OCI-LY1 (cell line): ENCODE results near the gene TSC22D4.
"Not testable (repeated sequence)": the region's sequence is repeated elsewhere in the genome, so short reads cannot be mapped to it uniquely, and the experiment has no call there.

Experiments used
- EZH2 ChIP-seq: fragments of 200-600 bp; sonication (generic), shearing (Covaris generic); IDR thresholded peaks from 2 replicates; pipeline ENCODE4 v1.8.0; 2017; ENCODE audit warnings: borderline replicate concordance, mixed run types, mild to moderate bottlenecking, antibody characterized with exemption, low read length, moderate library complexity, mixed read lengths
- TF ChIP-seq, protein P1 (sequence below): fragments of 200-600 bp; sonication (generic), shearing (Covaris generic); IDR thresholded peaks from 2 replicates; pipeline ENCODE4 v1.5.1; 2017; ENCODE audit warnings: mild to moderate bottlenecking, antibody characterized with exemption, low read length, moderate library complexity, mixed read lengths

DNA sequence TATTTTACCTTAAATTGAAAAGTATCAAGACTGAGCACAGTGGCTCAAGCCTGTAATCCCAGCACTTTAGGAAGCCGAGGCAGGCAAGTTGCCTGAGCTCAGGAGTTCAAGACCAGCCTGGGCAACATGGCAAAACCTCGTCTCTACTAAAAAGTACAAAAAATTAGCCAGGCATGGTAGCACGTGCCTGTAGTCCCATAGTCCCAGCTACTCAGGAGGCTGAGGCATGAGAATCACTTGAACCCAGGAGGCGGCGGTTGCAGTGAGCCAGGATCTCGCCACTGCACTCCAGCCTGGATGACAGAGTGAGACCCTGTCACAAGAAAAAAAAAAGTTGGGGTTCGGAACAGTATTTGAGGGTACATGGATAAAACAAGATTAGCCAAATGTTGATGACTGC lies 39.8 kb downstream of the TSC22D4 start:
- TF ChIP-seq, protein P1, sequence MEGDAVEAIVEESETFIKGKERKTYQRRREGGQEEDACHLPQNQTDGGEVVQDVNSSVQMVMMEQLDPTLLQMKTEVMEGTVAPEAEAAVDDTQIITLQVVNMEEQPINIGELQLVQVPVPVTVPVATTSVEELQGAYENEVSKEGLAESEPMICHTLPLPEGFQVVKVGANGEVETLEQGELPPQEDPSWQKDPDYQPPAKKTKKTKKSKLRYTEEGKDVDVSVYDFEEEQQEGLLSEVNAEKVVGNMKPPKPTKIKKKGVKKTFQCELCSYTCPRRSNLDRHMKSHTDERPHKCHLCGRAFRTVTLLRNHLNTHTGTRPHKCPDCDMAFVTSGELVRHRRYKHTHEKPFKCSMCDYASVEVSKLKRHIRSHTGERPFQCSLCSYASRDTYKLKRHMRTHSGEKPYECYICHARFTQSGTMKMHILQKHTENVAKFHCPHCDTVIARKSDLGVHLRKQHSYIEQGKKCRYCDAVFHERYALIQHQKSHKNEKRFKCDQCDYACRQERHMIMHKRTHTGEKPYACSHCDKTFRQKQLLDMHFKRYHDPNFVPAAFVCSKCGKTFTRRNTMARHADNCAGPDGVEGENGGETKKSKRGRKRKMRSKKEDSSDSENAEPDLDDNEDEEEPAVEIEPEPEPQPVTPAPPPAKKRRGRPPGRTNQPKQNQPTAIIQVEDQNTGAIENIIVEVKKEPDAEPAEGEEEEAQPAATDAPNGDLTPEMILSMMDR: not testable (repeated sequence)
- TF ChIP-seq EZH2: not testable (repeated sequence)
